ENCODE measurements around the gene EIF4G3.

EIF4G3 gene, protein sequence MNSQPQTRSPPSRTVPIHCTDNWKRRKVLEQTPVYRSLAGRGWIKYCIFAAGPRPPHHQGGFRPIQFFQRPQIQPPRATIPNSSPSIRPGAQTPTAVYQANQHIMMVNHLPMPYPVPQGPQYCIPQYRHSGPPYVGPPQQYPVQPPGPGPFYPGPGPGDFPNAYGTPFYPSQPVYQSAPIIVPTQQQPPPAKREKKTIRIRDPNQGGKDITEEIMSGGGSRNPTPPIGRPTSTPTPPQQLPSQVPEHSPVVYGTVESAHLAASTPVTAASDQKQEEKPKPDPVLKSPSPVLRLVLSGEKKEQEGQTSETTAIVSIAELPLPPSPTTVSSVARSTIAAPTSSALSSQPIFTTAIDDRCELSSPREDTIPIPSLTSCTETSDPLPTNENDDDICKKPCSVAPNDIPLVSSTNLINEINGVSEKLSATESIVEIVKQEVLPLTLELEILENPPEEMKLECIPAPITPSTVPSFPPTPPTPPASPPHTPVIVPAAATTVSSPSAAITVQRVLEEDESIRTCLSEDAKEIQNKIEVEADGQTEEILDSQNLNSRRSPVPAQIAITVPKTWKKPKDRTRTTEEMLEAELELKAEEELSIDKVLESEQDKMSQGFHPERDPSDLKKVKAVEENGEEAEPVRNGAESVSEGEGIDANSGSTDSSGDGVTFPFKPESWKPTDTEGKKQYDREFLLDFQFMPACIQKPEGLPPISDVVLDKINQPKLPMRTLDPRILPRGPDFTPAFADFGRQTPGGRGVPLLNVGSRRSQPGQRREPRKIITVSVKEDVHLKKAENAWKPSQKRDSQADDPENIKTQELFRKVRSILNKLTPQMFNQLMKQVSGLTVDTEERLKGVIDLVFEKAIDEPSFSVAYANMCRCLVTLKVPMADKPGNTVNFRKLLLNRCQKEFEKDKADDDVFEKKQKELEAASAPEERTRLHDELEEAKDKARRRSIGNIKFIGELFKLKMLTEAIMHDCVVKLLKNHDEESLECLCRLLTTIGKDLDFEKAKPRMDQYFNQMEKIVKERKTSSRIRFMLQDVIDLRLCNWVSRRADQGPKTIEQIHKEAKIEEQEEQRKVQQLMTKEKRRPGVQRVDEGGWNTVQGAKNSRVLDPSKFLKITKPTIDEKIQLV (N-terminal part only)

GRCh38 chr1:21176586-21177555 is at the start of gene EIF4G3:
TSS of gene EIF4G3 (minus strand) at chr1:21176897. CDS start at chr1:21002742, 174,155 bp downstream.
- Histone ChIP-seq H3K9me3 (ENCODE audit: control insufficient read depth, low read length) (no peaks in the 10 kb centered on the region), H2AFZ (peak within 1 kb of the TSS; percentile 92), H3K4me2 (ENCODE audit: low read length) (peak within 1 kb of the TSS; percentile 89), H3K27me3 (ENCODE audit: control insufficient read depth, insufficient read depth, low read length) (no peaks in the 10 kb centered on the region), H3K4me3 (ENCODE audit: low read depth, low read length) (peak within 1 kb of the TSS; percentile 80), H3K79me2 (no peaks in the 10 kb centered on the region), H3K36me3 (ENCODE audit: control insufficient read depth, insufficient read depth, low read length) (no peaks in the 10 kb centered on the region), H3K4me1 (no peaks in the 10 kb centered on the region), H3K9ac (no peak within 1 kb of the TSS), H3K27ac (peak within 1 kb of the TSS; percentile 79)
- no peak for TF ChIP-seq CTCF (IDR thresholded peaks at IDR 0.05)

- H3K4me3 ChIP-seq (ENCODE audit: low read depth, low read length), result no peak overlapping the region
- H3K27ac ChIP-seq, result no peak overlapping the region
- H3K79me2 ChIP-seq, result no peaks in the 10 kb centered on the region
- no peak overlapping the region for H3K4me2 ChIP-seq (ENCODE audit: low read length)
- no peak overlapping the region for H2AFZ ChIP-seq
- no peaks in the 10 kb centered on the region for H3K4me1 ChIP-seq
- H3K9ac ChIP-seq, result no peak overlapping the region
- TF ChIP-seq CTCF (IDR thresholded peaks at IDR 0.05), result no peak
- H3K27me3 ChIP-seq (ENCODE audit: control insufficient read depth, insufficient read depth, low read length), result no peaks in the 10 kb centered on the region
- H3K9me3 ChIP-seq (ENCODE audit: control insufficient read depth, low read length), result no peaks in the 10 kb centered on the region
- no peaks in the 10 kb centered on the region for H3K36me3 ChIP-seq (ENCODE audit: control insufficient read depth, insufficient read depth, low read length)
These were observed 48.4 kb upstream of the EIF4G3 start for GRCh38 chr1:21225065-21225464.

DNA sequence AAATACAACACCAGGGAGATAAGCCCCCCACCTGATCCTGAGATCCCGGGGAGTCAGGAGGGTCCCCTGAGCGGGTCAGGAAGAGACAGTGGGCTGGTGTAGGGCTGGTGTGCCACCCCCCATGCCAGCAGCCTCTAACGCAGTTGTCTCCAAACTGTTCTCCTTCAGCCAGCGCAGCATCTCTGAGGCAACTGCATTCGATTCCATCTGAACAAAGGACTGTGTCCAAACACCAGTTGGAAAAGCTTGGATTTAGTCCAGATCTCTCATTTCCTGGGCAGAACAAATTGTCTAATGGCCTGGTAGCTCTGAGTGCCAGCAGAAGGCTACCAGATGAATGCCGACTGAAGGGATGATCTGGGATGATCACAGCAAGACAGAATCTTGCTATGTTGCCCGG is 44.1 kb upstream of the EIF4G3 start:
- Histone ChIP-seq H3K27ac (no peak overlapping the region), H3K36me3 (ENCODE audit: control insufficient read depth, insufficient read depth, low read length) (no peaks in the 10 kb centered on the region)

More for the DNA sequence above, 44.1 kb upstream of the EIF4G3 start:
- no peaks in the 10 kb centered on the region for H3K79me2 ChIP-seq
- no peaks in the 10 kb centered on the region for H3K27me3 ChIP-seq (ENCODE audit: control insufficient read depth, insufficient read depth, low read length)
- TF ChIP-seq CTCF (IDR thresholded peaks at IDR 0.05), result no peak
- H3K4me1 ChIP-seq, result no peaks in the 10 kb centered on the region
- no peaks in the 10 kb centered on the region for H3K9me3 ChIP-seq (ENCODE audit: control insufficient read depth, low read length)
- no peak overlapping the region for H3K4me3 ChIP-seq (ENCODE audit: low read depth, low read length)
- no peak overlapping the region for H3K4me2 ChIP-seq (ENCODE audit: low read length)
- no peak overlapping the region for H2AFZ ChIP-seq
- H3K9ac ChIP-seq, result no peak overlapping the region
